ENCODE data around the gene SH2D7.
"Not testable (repeated sequence)": the region's sequence is repeated elsewhere in the genome, so short reads cannot be mapped to it uniquely, and the experiment has no call there.

Gene SH2D7

GRCh38 chr15:78146425-78147154, 54.2 kb downstream of the SH2D7 start:
- DNase-seq, result no peak

GRCh38 chr15:78147566-78147965, 55.2 kb downstream of the SH2D7 start:
- DNase-seq, result no peak

GRCh38 chr15:78148392-78149067, 56.2 kb downstream of the SH2D7 start:
- peak; percentile 31 for DNase-seq

GRCh38 chr15:78149068-78149804, 56.9 kb downstream of the SH2D7 start, which contains the start of gene IDH3A:
IDH3A (plus strand) TSS chr15:78149362; CDS start chr15:78149404, 42 bp downstream.
- DNase-seq, result peak; percentile 100

GRCh38 chr15:78149805-78150751, 57.7 kb downstream of the SH2D7 start:
- DNase-seq, result no peak

- not testable (repeated sequence) for DNase-seq
Observed at GRCh38 chr15:78151075-78151474, 58.7 kb downstream of the SH2D7 start.

All from CD4-positive, alpha-beta T cell treated with Interleukin-17A for 4 hours (primary cell).